GM13977 (cell line): ENCODE data around the gene SRPRA.

Experiments used
- DNase-seq: peaks from one replicate; pipeline ENCODE4 v3.0.0; 2012; ENCODE audit warnings: low spot score
- CTCF ChIP-seq: IDR thresholded peaks from 2 replicates; pipeline ENCODE4 v1.5.1; 2012; ENCODE audit warnings: mild to moderate bottlenecking, control low read depth; ENCODE audit not compliant: insufficient read depth; ENCODE audit errors: extremely low read depth, missing control alignments
- in situ Hi-C: fragments of 300-500 bp; cut with MboI; formaldehyde crosslinking; loops from one replicate; pipeline ENCODE4 v1.12.0; 2022; ENCODE audit warnings: low sequenced_read_pairs, low pct_unique_long_range_greater_than_20kb, mixed read lengths, inconsistent platforms; ENCODE audit not compliant: unreplicated experiment

Gene SRPRA

GRCh38 chr11:126304457-126305075 lies 35.9 kb upstream of the SRPRA start:
- no peak for TF ChIP-seq CTCF
- DNase-seq: no peak
- in situ Hi-C loops: no loop called here

DNA sequence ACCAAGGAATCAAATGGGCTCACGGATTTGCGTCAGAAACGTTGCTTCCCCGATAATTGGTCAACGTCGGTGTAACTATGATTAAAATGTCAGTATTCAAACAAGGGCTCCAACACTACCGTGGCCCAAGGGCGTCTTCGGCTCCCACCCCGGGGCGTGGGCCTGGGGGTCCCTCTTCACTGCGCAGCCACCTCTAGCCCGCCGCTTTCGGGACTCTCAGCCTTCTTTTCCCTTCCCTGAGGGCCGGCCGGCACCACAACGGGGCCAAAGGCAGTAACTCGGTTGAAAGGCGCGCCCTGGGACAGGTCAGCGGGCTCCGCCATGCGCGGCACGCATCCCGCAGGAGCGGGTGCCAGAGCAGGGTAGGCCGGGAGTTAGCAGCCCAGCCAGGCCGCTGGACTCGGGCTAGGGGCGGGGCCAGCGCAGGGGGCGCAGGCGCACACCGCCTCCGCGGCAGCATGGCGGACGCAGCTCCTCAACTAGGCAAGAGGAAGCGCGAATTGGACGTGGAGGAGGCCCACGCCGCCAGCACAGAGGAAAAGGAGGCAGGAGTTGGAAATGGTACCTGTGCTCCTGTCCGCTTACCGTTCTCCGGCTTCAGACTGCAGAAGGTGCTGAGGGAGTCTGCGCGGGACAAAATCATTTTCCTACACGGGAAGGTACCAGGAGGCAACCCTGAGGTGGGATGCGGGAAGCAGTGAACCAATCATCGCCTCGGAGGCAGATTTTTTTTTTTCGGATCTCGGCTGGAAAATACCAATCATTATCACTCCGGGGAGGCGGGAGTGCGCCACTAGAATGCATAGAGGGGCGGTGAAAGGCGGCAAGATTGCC lies 35.1 kb upstream of the SRPRA start, which contains the start of gene DCPS:
TSS of gene DCPS (plus strand) at position 438 of the 834 bp plus-strand sequence. CDS start at position 459, 21 bp downstream.
- TF ChIP-seq CTCF: no peak
- peak; percentile 91 for DNase-seq
- in situ Hi-C loops: no loop called here

DNA sequence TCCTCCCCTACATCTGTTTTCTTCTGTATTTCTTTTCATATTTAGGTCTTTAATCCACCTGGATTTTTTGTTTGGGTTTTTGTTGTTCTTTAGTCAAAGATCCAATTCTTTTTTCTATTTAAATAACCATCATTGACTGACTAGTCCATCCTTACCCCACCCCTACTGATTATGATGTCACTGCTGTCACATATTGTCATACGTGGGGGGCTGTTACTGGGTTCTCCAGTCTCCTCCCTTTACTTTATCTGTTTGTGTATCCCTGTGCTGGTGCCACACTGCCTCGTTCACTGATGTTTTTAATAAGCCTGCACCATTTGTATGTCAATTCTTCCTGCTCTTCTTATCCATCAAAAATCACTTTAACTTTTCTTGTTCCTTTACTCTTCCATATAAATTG lies 28.3 kb upstream of the SRPRA start:
- DNase-seq: no peak
- in situ Hi-C loops: no loop called here
- TF ChIP-seq CTCF: no peak

DNA sequence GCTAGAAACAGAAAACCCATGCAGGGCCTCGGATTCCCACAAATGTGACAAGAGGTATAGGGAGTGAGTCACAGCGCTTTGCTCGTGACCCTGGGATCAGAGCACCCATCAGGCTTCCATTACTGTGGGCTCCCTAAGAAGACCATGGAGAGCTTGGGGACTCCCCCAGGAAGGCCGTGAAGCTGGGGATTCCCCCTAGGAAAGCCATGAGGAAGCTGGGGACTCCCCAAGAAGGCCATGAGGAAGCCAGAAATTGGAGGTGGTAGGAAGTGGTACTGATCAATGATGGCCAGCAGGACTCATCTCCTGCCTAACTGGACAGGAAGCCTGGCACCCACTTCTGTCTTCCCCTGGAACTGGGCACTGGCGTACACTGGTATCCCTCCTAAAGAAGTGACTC lies 25.0 kb upstream of the SRPRA start:
- in situ Hi-C loops: no loop called here
- no peak for TF ChIP-seq CTCF
- no peak for DNase-seq

GRCh38 chr11:126290887-126291286 lies 22.2 kb upstream of the SRPRA start:
- TF ChIP-seq CTCF: no peak
- no peak for DNase-seq
- in situ Hi-C loops: no loop called here

DNA sequence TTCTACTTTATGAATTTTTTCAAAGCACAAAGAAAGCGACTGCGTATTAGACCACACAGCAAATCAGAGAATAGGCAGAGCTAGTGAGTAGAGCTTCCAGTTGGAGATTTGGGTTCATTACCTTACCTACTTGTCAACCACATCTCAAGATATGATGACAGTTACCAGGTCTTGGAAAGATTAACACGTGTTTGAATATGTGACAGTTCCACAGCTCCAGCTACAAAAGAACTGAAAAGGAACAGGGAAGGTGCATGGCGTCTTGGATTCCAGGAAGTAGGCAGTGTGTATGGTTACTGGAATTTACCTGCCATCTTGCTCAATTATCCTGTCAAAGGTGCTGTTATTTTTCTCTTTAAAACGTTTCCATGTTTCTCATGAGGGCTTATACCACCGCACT lies 19.5 kb upstream of the SRPRA start:
- no peak for TF ChIP-seq CTCF
- no peak for DNase-seq
- in situ Hi-C loops: no loop called here
